HCT116 (cell line): ENCODE results near the gene IQCN. TPM values are rescaled to one million over a fixed set of nuclear protein-coding genes. Genes with fewer than 3 reads are reported as not detected.
"Not testable (repeated sequence)": the region's sequence is repeated elsewhere in the genome, so short reads cannot be mapped to it uniquely, and the experiment has no call there.

Experiments
- ATAC-seq: fragments of 200-7000 bp; cut with Tn5 transposase; 2 replicates; pipeline ENCODE4 v1.9.1; 2020; ENCODE audit warnings: mild to moderate bottlenecking, moderate library complexity
- BruUV-seq: library from RNA; stranded (reverse); fragments of 400-500 nt; replicated peaks from 2 replicates; lab custom pipeline; 2021; lab: Mats Ljungman, UMichigan
- CTCF ChIA-PET: fragments of 300-600 bp; sonication (Branson Sonifier 250); formaldehyde crosslinking; loops from one replicate; lab custom pipeline; 2021; ENCODE audit warnings: antibody characterized with exemption; lab: Charles Lee
- POLR2A ChIA-PET: fragments of 300-600, 350-600 bp; sonication (Branson Sonifier 250); formaldehyde crosslinking; loops from one replicate; lab custom pipeline; 2021; ENCODE audit warnings: antibody characterized with exemption; lab: Charles Lee
- RAD21 ChIA-PET, 2 experiments: fragments of 300-600 bp; sonication (Branson Sonifier 250); formaldehyde crosslinking; loops; one replicate each; lab custom pipeline; 2023; ENCODE audit warnings: low total read pairs in 2 of 2; ENCODE audit not compliant: uncharacterized antibody in 2 of 2, unreplicated experiment in 2 of 2, low non-redundant PET in 1 of 2; lab: Charles Lee
- DNase-seq: peaks from one replicate; pipeline ENCODE4 v3.0.0-alpha.2; 2010; ENCODE audit warnings: low read depth, low spot score
- H2AFZ ChIP-seq: fragments of 200-600 bp; shearing (Covaris generic), sonication (generic); 2 replicates; pipeline ENCODE4 v1.6.1; 2017; ENCODE audit warnings: low read depth, mixed run types, mixed read lengths, antibody characterized with exemption, low read length; ENCODE audit not compliant: poor library complexity, severe bottlenecking
- H3K27ac ChIP-seq: 2 replicates; pipeline ENCODE4 v1.5.1; 2012; ENCODE audit warnings: low read depth, low read length
- H3K27me3 ChIP-seq: fragments of 200-600 bp; sonication (generic); 2 replicates; pipeline ENCODE4 v1.6.1; 2016; ENCODE audit warnings: mixed run types, low read length, mixed read lengths; ENCODE audit not compliant: insufficient read depth
- H3K36me3 ChIP-seq, 2 experiments: fragments of 200-500 bp in 1 of 2; fragments of 200-600 bp in 1 of 2; sonication (Bioruptor generic) in 1 of 2; sonication (generic) in 1 of 2; 2 replicates each; pipeline versions ENCODE4 v1.5.1 to v1.6.1; 2014 to 2016; ENCODE audit warnings: low read length in 2 of 2, inconsistent platforms in 1 of 2, mixed read lengths in 1 of 2, mixed run types in 1 of 2; ENCODE audit not compliant: insufficient read depth in 2 of 2, control insufficient read depth in 1 of 2
- H3K4me1 ChIP-seq, 2 experiments: fragments of 200-600 bp in 1 of 2; sonication (generic) in 1 of 2; 2 replicates each; pipeline versions ENCODE4 v1.5.1 to v1.6.1; 2012 to 2017; ENCODE audit warnings: low read length in 2 of 2, inconsistent platforms in 1 of 2, mild to moderate bottlenecking in 1 of 2, mixed read lengths in 1 of 2, mixed run types in 1 of 2, moderate library complexity in 1 of 2; ENCODE audit not compliant: insufficient read depth in 2 of 2, control insufficient read depth in 1 of 2
- H3K4me2 ChIP-seq: fragments of 200-600 bp; sonication (generic); 2 replicates; pipeline ENCODE4 v1.6.1; 2017; ENCODE audit warnings: mixed run types, low read length, mixed read lengths
- H3K4me3 ChIP-seq, 2 experiments: fragments of 200-600 bp in 1 of 2; sonication (generic) in 1 of 2; replicated peaks in 1 of 2; 2 replicates each; pipeline ENCODE4 v1.5.1; 2011 to 2016; ENCODE audit warnings: low read length in 2 of 2, control low read depth in 1 of 2, low read depth in 1 of 2, mild to moderate bottlenecking in 1 of 2, mixed read lengths in 1 of 2, mixed run types in 1 of 2
- H3K79me2 ChIP-seq: fragments of 200-600 bp; sonication (generic); 2 replicates; pipeline ENCODE4 v1.6.1; 2017; ENCODE audit warnings: mild to moderate bottlenecking, mixed run types, low read length, moderate library complexity, mixed read lengths; ENCODE audit not compliant: insufficient read depth
- H3K9ac ChIP-seq: fragments of 200-600 bp; sonication (generic); 2 replicates; pipeline ENCODE4 v1.6.1; 2016; ENCODE audit warnings: low read length, mixed read lengths
- H3K9me2 ChIP-seq: fragments of 200-600 bp; sonication (generic), shearing (Covaris generic); 2 replicates; pipeline ENCODE4 v1.6.1; 2017; ENCODE audit warnings: mixed run types, mild to moderate bottlenecking, moderate library complexity; ENCODE audit not compliant: insufficient read depth
- H3K9me3 ChIP-seq, 2 experiments: fragments of 200-500 bp in 1 of 2; fragments of 200-600 bp in 1 of 2; sonication (Bioruptor generic) in 1 of 2; sonication (generic) in 1 of 2; 2 replicates each; pipeline ENCODE4 v1.6.1; 2014 to 2017; ENCODE audit warnings: low read length in 2 of 2, mixed read lengths in 2 of 2, inconsistent platforms in 1 of 2, low read depth in 1 of 2, mild to moderate bottlenecking in 1 of 2, mixed run types in 1 of 2, moderate library complexity in 1 of 2; ENCODE audit not compliant: control insufficient read depth in 1 of 2, insufficient read depth in 1 of 2
- H4K20me1 ChIP-seq: fragments of 200-600 bp; sonication (generic), shearing (Covaris generic); 2 replicates; pipeline ENCODE4 v1.6.1; 2017; ENCODE audit warnings: mixed run types, mild to moderate bottlenecking, moderate library complexity; ENCODE audit not compliant: insufficient read depth
- ELF1 ChIP-seq: IDR thresholded peaks from 2 replicates; pipeline ENCODE4 v1.6.1; 2012; ENCODE audit warnings: low read depth, borderline replicate concordance
- FOSL1 ChIP-seq: IDR thresholded peaks from 2 replicates; pipeline ENCODE4 v1.6.1; 2012; ENCODE audit warnings: low read depth
- POLR2AphosphoS5 ChIP-seq: IDR thresholded peaks from 2 replicates; pipeline ENCODE4 v1.6.1; 2011; ENCODE audit warnings: mild to moderate bottlenecking, low read depth, low read length, moderate library complexity
- SIN3A ChIP-seq: IDR thresholded peaks from 2 replicates; pipeline ENCODE4 v1.6.1; 2012; ENCODE audit warnings: low read depth
- SP1 ChIP-seq: IDR thresholded peaks from 2 replicates; pipeline ENCODE4 v1.6.1; 2012; ENCODE audit warnings: low read depth
- ZNF274 ChIP-seq: fragments of 200-500 bp; sonication (Bioruptor generic); IDR thresholded peaks from 2 replicates; pipeline ENCODE4 v1.6.1; 2014; ENCODE audit warnings: mild to moderate bottlenecking, low read depth, low read length, inconsistent platforms
- intact Hi-C: fragments of 100-400 bp; cut with micrococcal nuclease; formaldehyde crosslinking; loops from 2 replicates; pipeline ENCODE4 v1.10.0; 2022
- total RNA-seq: library from RNA; stranded (reverse); gene quantifications from one replicate; pipeline ENCODE4 v1.2.1, GENCODE V29; 2021; ENCODE audit not compliant: unreplicated experiment

The IQCN gene
- total RNA-seq, 1 experiment from 2014 or later, result 4.8 TPM

DNA sequence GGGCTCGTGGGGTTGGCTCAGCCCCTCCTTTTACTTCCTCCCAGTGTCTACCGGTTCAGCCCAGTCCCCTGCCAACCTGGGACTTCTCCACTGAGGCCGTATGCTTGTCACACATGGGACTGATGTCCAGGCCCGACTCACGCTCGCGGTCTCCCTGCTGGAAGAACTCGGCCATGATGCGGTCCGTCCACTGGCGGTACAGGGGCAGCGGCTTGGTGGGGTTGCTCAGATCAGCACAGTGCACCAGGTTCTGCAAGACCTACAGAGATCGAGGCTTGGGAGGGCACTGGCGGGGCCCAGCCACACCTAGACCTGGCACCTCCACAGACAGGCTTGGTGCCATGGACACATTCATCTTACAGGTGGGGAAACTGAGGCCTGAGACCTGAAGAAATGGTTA is 62.6 kb downstream of the IQCN start:
- H3K36me3 ChIP-seq, result no peaks in the 10 kb centered on the region
- no peak overlapping the region for H3K27ac ChIP-seq
- H3K79me2 ChIP-seq, result no peaks in the 10 kb centered on the region
- no peaks in the 10 kb centered on the region for H3K9me3 ChIP-seq
- no peak overlapping the region for H3K9ac ChIP-seq
- DNase-seq (no peak), ATAC-seq (no peak)
- peaks cover 11 to 27% of the 10 kb centered on the region in 2 experiments for H3K4me1 ChIP-seq
- H2AFZ ChIP-seq, result no peak overlapping the region
- H4K20me1 ChIP-seq, result no peaks in the 10 kb centered on the region
- H3K4me2 ChIP-seq, result no peak overlapping the region
- ChIA-PET CTCF (no interaction called here), RAD21 (no interaction called here), POLR2A (no interaction called here)
- intact Hi-C loops, result no loop called here
- no peak overlapping the region for H3K4me3 ChIP-seq
- no peaks in the 10 kb centered on the region for H3K9me2 ChIP-seq
- no peak for TF ChIP-seq ELF1
- no peak for TF ChIP-seq FOSL1
- no peak for TF ChIP-seq POLR2AphosphoS5
- TF ChIP-seq SP1, result no peak
- no peak for TF ChIP-seq SIN3A
- no peak for TF ChIP-seq ZNF274
- no TSS peak for BruUV-seq
- H3K27me3 ChIP-seq, result no peaks in the 10 kb centered on the region

DNA sequence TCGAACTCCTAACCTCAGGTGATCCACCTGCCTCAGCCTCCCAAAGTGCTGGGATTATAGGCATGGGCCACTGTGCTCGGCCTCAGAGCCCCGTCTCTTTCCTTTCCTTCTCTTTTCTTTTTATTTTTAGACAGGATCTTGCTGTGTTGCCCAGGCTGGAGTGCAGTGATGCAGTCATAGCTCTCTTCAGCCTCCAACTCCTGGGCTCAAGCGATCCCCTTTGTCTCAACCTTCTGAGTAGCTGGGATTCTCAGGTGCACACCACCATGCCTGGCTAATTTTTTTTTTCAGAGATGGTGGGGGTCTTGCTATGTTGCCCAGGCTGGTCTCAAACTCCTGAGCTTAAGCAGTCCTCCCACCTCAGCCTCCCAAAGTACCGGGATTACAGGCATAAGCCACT is 64.3 kb downstream of the IQCN start:
- RAD21 ChIA-PET, result interaction anchor here in 1 of 2 experiments (0.7 kb wide), 1 partner anchor 34 kb away, joined by 4 read pairs; no protein-coding TSS in a partner anchor
- POLR2A ChIA-PET, result interaction anchor here (1.6 kb wide), 1 partner anchor 14 kb away, joined by 5 read pairs; no protein-coding TSS in a partner anchor
- intact Hi-C loops, result loop anchor here (10.0 kb wide), 1 partner anchor 115 kb away; the partner anchor contains the start of gene LSM4
- H3K4me2 ChIP-seq, H3K27me3 ChIP-seq, H3K9me3 ChIP-seq, DNase-seq, H4K20me1 ChIP-seq, H2AFZ ChIP-seq, BruUV-seq, H3K9ac ChIP-seq, H3K79me2 ChIP-seq, H3K36me3 ChIP-seq, H3K27ac ChIP-seq, ATAC-seq, H3K4me3 ChIP-seq, H3K9me2 ChIP-seq: not testable (repeated sequence)
- CTCF ChIA-PET, result interaction anchor here (1.1 to 2.2 kb wide), 2 partner anchors 14 to 42 kb away, joined by 3 to 8 read pairs; no protein-coding TSS in a partner anchor
- peaks cover 13 to 32% of the 10 kb centered on the region in 2 experiments for H3K4me1 ChIP-seq
